GM18951 (cell line): ENCODE measurements around the gene PADI6.
"Not testable (repeated sequence)": the region's sequence is repeated elsewhere in the genome, so short reads cannot be mapped to it uniquely, and the experiment has no call there.

Source experiments
- POLR2A ChIP-seq: IDR thresholded peaks from 4 replicates; pipeline ENCODE4 v1.6.1; 2011; ENCODE audit warnings: mild to moderate bottlenecking; ENCODE audit not compliant: insufficient read length, insufficient read depth; ENCODE audit errors: extremely low read depth
- in situ Hi-C: fragments of 300-500 bp; cut with MboI; formaldehyde crosslinking; loops from one replicate; pipeline ENCODE4 v1.12.0; 2022; ENCODE audit warnings: low sequenced_read_pairs, mixed read lengths, inconsistent platforms; ENCODE audit not compliant: unreplicated experiment

The PADI6 gene

DNA sequence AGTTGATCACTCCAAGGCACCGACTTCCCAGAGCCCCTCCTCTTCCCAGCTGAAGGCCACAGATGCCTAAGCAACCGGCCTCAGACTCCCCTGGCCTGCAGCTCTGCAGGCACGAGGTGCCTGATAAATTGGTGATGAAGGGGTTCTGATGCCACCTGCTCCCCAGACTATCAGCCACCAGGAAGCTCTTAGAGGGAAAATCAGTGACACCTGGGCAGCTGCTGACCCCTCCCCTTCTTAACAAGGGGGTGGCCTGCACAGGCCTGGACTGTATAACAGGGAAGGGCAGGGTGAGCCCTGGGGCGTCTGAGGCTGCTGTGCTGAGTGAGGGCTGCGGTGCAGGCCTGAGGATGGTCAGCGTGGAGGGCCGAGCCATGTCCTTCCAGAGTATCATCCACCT is at the start of gene PADI6:
Gene PADI6, plus strand, starts transcription at position 301 of the 400 bp plus-strand sequence. Its CDS starts 50 bp downstream, at position 351.
- in situ Hi-C loops = no loop called here
- TF ChIP-seq POLR2A = no peak

DNA sequence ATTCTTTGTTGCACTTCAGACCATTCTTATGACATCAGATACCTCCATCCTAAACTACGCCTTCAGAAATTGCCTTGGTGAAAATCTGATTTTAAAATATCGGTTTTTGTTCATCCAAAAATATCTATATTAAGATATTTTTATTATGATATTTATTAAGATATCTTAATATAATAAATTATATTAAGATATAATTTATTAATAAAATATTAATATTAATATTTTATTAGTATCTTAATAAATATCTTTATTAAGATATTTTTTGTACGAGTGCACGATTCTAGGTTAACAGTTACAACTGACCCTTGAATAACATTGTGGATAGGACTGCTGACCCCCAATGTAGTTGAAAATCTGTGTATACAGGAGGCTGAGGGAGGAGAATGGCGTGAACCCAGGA is 43.1 kb upstream of the PADI6 start:
- in situ Hi-C loops = no loop called here
- TF ChIP-seq POLR2A = no peak

DNA sequence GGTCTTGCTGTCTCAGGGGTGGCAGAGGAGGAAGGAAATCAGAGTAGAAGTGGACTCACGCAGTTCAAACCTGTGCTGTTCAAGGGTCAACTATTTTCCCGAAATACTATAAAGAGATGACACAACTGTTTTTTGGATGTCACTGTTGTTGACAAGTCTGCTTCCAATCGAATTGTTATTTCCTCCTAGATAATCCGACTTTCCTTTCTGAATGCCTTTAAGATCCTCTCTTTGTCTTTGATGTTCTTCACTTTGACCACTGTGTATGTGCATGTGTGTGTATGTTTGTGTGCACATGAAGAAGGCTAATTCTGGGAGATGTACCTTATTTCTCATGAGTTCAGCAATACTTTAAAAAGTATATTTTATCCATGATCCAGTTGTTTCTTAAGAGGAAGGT is 42.4 kb upstream of the PADI6 start:
- in situ Hi-C loops = no loop called here
- TF ChIP-seq POLR2A = no peak

DNA sequence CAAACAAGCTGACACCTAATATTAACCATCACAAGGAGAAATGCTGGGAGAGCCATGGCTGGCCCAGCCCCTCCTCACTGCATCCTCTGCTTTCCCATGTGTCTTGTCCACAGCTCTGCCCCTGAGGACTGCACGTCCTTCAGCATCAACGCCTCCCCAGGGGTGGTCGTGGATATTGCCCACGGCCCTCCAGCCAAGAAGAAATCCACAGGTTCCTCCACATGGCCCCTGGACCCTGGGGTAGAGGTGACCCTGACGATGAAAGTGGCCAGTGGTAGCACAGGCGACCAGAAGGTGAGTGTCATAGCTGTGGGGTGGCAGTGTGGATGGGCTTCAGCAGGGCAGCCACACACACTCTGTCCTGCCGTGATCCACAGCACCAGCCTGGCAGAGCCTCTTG is 41.1 kb upstream of the PADI6 start:
- in situ Hi-C loops = no loop called here
- no peak for TF ChIP-seq POLR2A

DNA sequence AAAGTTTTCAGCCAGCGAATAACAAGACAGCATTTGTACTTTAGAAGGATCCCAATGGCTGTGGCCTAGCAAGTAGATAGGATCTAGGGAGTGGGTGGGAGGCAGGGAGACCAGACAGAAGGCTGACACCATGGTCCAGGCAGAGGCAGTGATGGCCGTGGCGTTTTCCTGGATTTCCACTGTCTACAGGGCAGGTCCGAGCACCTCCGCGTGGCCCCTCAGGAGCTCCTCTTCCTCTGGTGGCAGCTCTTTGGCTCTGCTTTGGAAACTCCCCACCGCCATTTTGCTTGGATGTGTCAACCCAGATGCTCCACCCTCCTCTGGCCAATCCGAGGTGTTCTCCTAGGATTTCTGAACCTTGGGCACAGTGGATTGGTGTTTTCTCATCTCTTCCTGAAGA is 38.9 kb upstream of the PADI6 start:
- in situ Hi-C loops = no loop called here
- TF ChIP-seq POLR2A = no peak

DNA sequence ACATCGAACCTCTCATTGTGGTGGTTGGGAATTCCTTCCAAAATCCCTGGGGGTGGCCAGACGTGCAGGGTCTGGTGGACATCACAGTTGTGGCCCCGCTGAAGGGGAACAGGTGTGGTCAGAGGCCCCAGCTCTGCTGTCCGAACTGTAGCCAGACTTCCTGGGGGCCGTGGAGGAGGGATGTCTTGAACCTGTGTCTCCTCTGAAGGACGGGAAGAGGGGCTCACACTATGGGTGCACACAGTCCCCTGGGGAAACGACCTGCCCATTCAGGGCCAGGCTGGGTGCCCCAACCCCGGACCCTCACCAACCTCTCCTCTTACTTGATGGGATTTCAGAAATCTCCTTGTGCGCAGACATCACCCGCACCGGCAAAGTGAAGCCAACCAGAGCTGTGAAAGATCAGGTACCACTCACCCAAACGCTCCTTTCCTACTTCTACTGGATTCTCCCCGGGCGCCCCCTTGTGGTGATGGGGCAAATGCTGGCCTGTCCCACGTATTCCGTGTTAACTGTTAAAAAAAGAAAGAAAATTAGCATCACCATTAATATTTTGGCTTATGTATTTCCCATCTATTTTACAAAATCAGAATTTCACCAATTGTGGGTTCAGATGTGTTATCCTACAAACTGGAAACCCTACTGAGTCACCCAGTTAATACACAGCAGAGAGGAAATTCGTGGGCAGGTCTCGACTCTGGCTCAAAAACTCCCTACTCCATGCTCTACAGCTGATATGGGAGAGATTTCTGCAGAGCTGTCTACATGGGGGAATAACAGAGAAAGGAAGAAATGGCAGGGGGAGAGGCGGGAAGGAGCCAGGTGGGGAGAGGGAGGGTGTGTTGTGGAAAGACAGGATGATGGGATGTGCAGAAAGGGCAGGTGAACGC is 35.9 kb upstream of the PADI6 start:
- no peak for TF ChIP-seq POLR2A
- in situ Hi-C loops = no loop called here

DNA sequence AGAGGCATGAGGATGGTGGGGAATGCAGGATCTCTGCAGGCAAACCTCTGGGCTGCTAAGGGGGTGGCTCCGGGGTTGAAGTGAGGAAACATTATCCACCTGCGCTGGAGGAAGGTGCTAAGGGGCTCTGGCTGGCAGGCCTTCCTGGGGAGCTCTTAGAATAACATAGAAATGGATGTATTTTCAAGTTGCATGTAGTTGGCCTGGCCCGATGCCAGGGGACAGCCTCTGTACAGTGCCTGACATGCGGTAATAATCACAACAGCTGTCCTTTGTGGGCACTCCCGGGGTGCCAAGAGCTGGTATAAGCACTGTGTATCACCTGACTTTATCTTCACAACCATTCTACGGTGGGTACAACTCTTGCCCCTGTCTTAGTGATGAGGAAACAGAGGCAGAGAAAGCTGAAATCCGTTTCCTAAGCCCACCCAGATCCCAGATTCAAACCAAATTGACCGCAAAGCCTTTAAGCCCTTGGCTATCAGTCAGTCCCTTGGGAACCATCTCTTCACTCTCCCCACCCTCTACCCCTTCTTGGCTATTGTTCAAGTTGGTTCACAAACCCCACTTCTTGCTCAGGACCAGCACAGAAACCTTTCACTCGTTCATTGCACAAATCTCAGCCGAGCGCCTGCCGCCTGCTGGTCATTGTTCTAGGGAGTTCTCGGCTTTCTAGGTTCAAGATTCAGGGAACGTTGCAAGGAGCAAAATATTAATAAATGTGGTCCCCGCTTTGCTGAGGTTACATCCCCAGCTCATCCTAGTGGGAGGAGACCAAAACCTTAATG is 33.1 kb upstream of the PADI6 start:
- in situ Hi-C loops = no loop called here

DNA sequence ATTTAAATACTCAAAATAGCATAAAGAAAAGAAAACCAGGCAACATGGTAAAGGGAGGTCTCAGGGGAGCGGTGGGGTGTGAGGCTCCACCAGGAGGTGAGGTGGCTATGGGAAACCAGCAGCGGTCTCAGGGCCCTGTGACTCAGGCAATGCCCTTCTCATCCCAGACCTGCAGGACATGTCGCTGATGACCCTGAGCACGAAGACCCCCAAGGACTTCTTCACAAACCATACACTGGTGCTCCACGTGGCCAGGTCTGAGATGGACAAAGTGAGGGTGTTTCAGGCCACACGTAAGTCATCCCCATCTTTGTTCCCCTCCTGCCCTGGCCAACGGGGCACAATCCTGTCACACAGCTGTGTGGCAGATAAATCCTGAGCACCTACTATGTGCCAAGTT is 32.5 kb upstream of the PADI6 start:
- no peak for TF ChIP-seq POLR2A
- in situ Hi-C loops = no loop called here

More for the DNA sequence above, 33.1 kb upstream of the PADI6 start:
- TF ChIP-seq POLR2A = no peak

DNA sequence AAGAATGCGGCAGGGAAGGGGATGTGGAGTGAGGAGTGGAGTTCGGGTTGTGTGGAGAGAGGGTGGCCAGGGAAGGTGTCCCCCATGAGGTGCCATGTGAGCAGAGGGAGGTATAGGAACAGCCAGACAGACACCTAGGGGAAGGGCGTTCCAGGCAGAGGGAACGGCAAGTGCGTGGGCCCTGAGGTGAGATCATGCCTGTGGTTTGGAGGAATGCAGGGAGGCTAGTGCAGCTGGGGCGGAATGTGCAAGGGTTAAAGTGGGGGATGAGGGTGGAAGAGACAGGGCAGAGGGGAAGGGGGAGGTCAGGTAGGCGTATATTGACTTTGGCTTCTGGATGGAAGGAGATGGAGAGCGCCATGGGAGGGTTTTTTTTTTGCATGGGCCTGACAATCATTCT is 31.6 kb upstream of the PADI6 start:
- no peak for TF ChIP-seq POLR2A
- in situ Hi-C loops = no loop called here

DNA sequence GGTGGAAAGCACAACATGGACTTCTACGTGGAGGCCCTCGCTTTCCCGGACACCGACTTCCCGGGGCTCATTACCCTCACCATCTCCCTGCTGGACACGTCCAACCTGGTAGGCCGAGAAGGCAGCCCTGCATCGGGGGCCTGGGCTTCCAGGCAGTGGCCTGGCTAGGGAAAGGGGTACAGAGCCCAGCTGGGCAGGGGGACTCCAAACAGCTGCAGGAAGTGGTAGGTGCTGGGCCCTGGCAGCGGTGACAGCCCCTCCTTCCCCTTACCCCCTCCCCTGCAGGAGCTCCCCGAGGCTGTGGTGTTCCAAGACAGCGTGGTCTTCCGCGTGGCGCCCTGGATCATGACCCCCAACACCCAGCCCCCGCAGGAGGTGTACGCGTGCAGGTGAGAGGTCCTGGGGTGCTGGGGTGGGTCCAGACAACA is 30.0 kb upstream of the PADI6 start:
- in situ Hi-C loops = no loop called here
- TF ChIP-seq POLR2A = no peak

DNA sequence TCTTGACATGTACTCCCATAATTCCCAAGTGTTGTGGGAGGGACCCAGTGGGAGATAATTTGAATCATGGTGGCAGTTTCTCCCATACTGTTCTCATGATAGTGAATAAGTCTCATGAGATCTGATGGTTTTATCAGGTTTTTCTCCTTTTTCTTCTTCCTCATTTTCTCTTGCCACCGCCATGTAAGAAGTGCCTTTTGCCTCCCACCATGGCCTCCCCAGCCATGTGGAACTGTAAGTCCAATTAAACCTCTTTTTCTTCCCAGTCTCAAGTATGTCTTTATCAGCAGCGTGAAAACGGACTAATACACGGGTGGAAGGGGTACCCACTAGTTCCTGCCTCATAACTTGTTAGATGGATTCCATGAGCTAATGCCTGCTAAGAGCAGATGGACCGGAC is 26.5 kb upstream of the PADI6 start:
- in situ Hi-C loops = not testable (repeated sequence)

DNA sequence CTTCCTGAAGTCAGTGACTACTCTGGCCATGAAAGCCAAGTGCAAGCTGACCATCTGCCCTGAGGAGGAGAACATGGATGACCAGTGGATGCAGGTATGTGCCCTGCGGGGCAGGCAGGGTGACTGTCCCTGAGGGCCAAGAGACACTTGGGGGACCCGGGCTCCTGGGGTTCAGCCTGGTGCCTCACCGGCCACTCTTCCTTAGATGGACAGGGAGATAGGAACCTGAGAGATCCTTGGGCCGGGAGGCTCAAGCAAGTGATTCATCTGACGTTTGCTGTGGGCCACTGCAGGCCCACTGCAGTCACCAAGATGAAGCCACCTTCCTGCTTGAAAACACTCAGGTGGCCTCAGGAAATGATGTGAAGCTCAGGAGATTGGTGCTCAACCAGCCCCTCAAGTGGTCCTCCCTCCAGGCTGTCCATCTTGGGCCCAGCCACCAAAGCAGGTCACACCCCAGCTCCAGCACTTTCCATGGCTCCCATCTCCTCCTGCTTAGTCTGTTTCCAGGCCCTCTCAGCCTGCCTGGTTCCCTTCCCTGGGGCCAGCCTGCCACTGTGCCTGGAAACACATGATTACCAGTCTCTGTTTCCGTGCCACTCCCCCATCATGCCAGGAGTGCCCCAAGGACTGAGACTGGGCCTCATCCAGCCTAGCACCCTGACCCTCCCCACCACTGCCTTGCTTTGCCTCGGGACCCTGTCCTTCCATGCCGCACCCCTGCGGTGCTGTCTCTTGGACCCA is 25.8 kb upstream of the PADI6 start:
- no peak for TF ChIP-seq POLR2A

More for the DNA sequence above, 25.8 kb upstream of the PADI6 start:
- in situ Hi-C loops = no loop called here
